ENCODE measurements around the gene TST. TPM values are rescaled to one million over a fixed set of nuclear protein-coding genes. Genes with fewer than 3 reads are reported as not detected.

The TST gene
- total and polyA plus RNA-seq, 2 donors (not counting 1 experiment from before 2014, with no cell fraction given), result 1.4 to 5.9 TPM

- WGBS (ENCODE audit: insufficient coverage), result 100% methylated on average over 11 of the region's 20 CpGs
- CTCF ChIA-PET, result interaction anchor here (0.6 to 2.0 kb wide), 5 partner anchors 10 to 414 kb away, joined by 3 to 6 read pairs (median 4); no protein-coding TSS in a partner anchor
- Histone ChIP-seq H4K20me1 (ENCODE audit: control insufficient read depth, insufficient read depth, low read length, poor library complexity, severe bottlenecking) (no peaks in the 10 kb centered on the region), H3K27me3 (replicated peaks in 1 of 4; ENCODE audit: control extremely low read depth in 1 of 4, control insufficient read depth in 3 of 4, insufficient read depth in 4 of 4, low read length in 3 of 4) (no peaks in the 10 kb centered on the region), H3K27ac (ENCODE audit: low read length in 2 of 2) (no peak overlapping the region), H3K36me3 (replicated peaks in 1 of 2; ENCODE audit: control extremely low read depth in 1 of 2, control insufficient read depth in 1 of 2, extremely low read depth in 1 of 2, insufficient read depth in 2 of 2, low read length in 1 of 2) (peaks cover 0 to 26% of the 10 kb centered on the region in 2 experiments), H3K4me2 (replicated peaks; ENCODE audit: low read depth, low read length, poor library complexity, severe bottlenecking) (no peak overlapping the region), H3K9ac (ENCODE audit: low read length) (no peak overlapping the region), H3K4me1 (ENCODE audit: control insufficient read depth in 2 of 2, insufficient read depth in 2 of 2, low read length in 2 of 2) (peaks cover 7 to 18% of the 10 kb centered on the region in 2 donors), H3K79me2 (ENCODE audit: control insufficient read depth, insufficient read depth, low read length) (no peaks in the 10 kb centered on the region), H2AFZ (ENCODE audit: insufficient read depth, low read depth, low read length, poor library complexity, severe bottlenecking) (no peak overlapping the region), H3K4me3 (ENCODE audit: control extremely low read depth in 1 of 5, extremely low read depth in 1 of 5, insufficient read depth in 1 of 5, low read depth in 2 of 5, low read length in 4 of 5) (no peak overlapping the region), H3K9me3 (ENCODE audit: control extremely low read depth in 1 of 3, control insufficient read depth in 2 of 3, insufficient read depth in 1 of 3, low read length in 2 of 3) (no peaks in the 10 kb centered on the region)
- H3K4me3 Mint-ChIP-seq, result no peak overlapping the region
- POLR2A ChIA-PET, result no interaction called here
- no peak for DNase-seq
- no peak for TF ChIP-seq CTCF (IDR thresholded peaks at IDR 0.05)
- no peak for TF ChIP-seq EZH2 (IDR thresholded peaks at IDR 0.05; ENCODE audit: borderline replicate concordance, insufficient read depth, low read depth, low read length, poor library complexity, severe bottlenecking)
- H3K4me1 Mint-ChIP-seq, result peaks cover 12% of the 10 kb centered on the region
- no peak for ATAC-seq (ENCODE audit: low read depth)
- no peaks in the 10 kb centered on the region for H3K27me3 Mint-ChIP-seq
- H3K27ac Mint-ChIP-seq, result no peak overlapping the region
- no peaks in the 10 kb centered on the region for H3K9me3 Mint-ChIP-seq (ENCODE audit: insufficient read depth)
- intact Hi-C loops (cut with micrococcal nuclease), result loop anchor here (5.0 kb wide), 1 partner anchor 1752 kb away; no protein-coding TSS in a partner anchor
Observed at GRCh38 chr22:37054600-37055365, 35.5 kb upstream of the TST start.

GRCh38 chr22:37054056-37054395 is 34.8 kb upstream of the TST start:
- no peak for DNase-seq
- H3K27me3 Mint-ChIP-seq, result no peaks in the 10 kb centered on the region
- ChIA-PET CTCF (interaction anchor here (0.7 to 1.8 kb wide), 3 partner anchors 9 to 287 kb away, joined by 3 to 4 read pairs (median 3); no protein-coding TSS in a partner anchor), POLR2A (no interaction called here)
- Histone ChIP-seq H3K27ac (ENCODE audit: low read length in 2 of 2) (no peak overlapping the region), H3K79me2 (ENCODE audit: control insufficient read depth, insufficient read depth, low read length) (no peaks in the 10 kb centered on the region), H3K4me2 (replicated peaks; ENCODE audit: low read depth, low read length, poor library complexity, severe bottlenecking) (no peak overlapping the region), H3K4me3 (ENCODE audit: control extremely low read depth in 1 of 5, extremely low read depth in 1 of 5, insufficient read depth in 1 of 5, low read depth in 2 of 5, low read length in 4 of 5) (no peak overlapping the region), H3K9me3 (ENCODE audit: control extremely low read depth in 1 of 3, control insufficient read depth in 2 of 3, insufficient read depth in 1 of 3, low read length in 2 of 3) (no peaks in the 10 kb centered on the region), H3K9ac (ENCODE audit: low read length) (no peak overlapping the region), H3K27me3 (replicated peaks in 1 of 4; ENCODE audit: control extremely low read depth in 1 of 4, control insufficient read depth in 3 of 4, insufficient read depth in 4 of 4, low read length in 3 of 4) (no peaks in the 10 kb centered on the region), H2AFZ (ENCODE audit: insufficient read depth, low read depth, low read length, poor library complexity, severe bottlenecking) (no peak overlapping the region), H3K4me1 (ENCODE audit: control insufficient read depth in 2 of 2, insufficient read depth in 2 of 2, low read length in 2 of 2) (peaks cover 7 to 18% of the 10 kb centered on the region in 2 donors), H4K20me1 (ENCODE audit: control insufficient read depth, insufficient read depth, low read length, poor library complexity, severe bottlenecking) (no peaks in the 10 kb centered on the region), H3K36me3 (replicated peaks in 1 of 2; ENCODE audit: control extremely low read depth in 1 of 2, control insufficient read depth in 1 of 2, extremely low read depth in 1 of 2, insufficient read depth in 2 of 2, low read length in 1 of 2) (peaks cover 0 to 23% of the 10 kb centered on the region in 2 experiments)
- 62% methylated on average over 5 of the region's 8 CpGs for WGBS (ENCODE audit: insufficient coverage)
- ATAC-seq (ENCODE audit: low read depth), result no peak
- H3K4me3 Mint-ChIP-seq, result peak overlapping the region; percentile 85
- TF ChIP-seq CTCF (IDR thresholded peaks at IDR 0.05) (no peak), EZH2 (IDR thresholded peaks at IDR 0.05; ENCODE audit: borderline replicate concordance, insufficient read depth, low read depth, low read length, poor library complexity, severe bottlenecking) (no peak)
- peaks cover 12% of the 10 kb centered on the region for H3K4me1 Mint-ChIP-seq
- H3K27ac Mint-ChIP-seq, result no peak overlapping the region
- intact Hi-C loops (cut with micrococcal nuclease), result loop anchor here (5.0 kb wide), 1 partner anchor 1752 kb away; no protein-coding TSS in a partner anchor
- H3K9me3 Mint-ChIP-seq (ENCODE audit: insufficient read depth), result no peaks in the 10 kb centered on the region
